Endothelial cell of umbilical vein (primary cell): ENCODE results near the gene RNF4. TPM values are rescaled to one million over a fixed set of nuclear protein-coding genes. Genes with fewer than 3 reads are reported as not detected.

ENCODE experiments used
- BruUV-seq: library from RNA; stranded (reverse); fragments of 400-500 nt; replicated peaks from 2 replicates; lab custom pipeline; 2021; lab: Mats Ljungman, UMichigan
- CTCF ChIA-PET: fragments of 300-600, 350-600 bp; sonication (Branson Sonifier 250); formaldehyde crosslinking; loops from one replicate; lab custom pipeline; 2021; ENCODE audit warnings: antibody characterized with exemption, inconsistent platforms; lab: Charles Lee
- POLR2A ChIA-PET: fragments of 300-600, 350-600 bp; sonication (Branson Sonifier 250); formaldehyde crosslinking; loops from one replicate; lab custom pipeline; 2021; ENCODE audit warnings: antibody characterized with exemption, inconsistent platforms; lab: Charles Lee
- DNase-seq: peaks from one replicate; pipeline ENCODE4 v3.0.0-alpha.2; 2011; ENCODE audit warnings: low read depth, low spot score
- FAIRE-seq: peaks from 2 replicates; lab custom pipeline; 2011; peaks lifted over from hg19 to GRCh38; lab: Jason Lieb, UNC
- H2AFZ ChIP-seq: 2 replicates; pipeline ENCODE4 v1.6.0; 2012; ENCODE audit warnings: low read depth, low read length, control low read depth, inconsistent platforms
- H3K27ac ChIP-seq: 2 replicates; pipeline ENCODE4 v1.5.1; 2011; ENCODE audit warnings: low read depth, mild to moderate bottlenecking, control low read depth, low read length, moderate library complexity; ENCODE audit not compliant: insufficient read depth
- H3K27me3 ChIP-seq, 2 experiments: 2 replicates each; pipeline versions ENCODE4 v1.6.0 to v1.6.1; 2011; ENCODE audit warnings: low read length in 2 of 2, mixed read lengths in 1 of 2; ENCODE audit not compliant: control insufficient read depth in 2 of 2, insufficient read depth in 2 of 2
- H3K36me3 ChIP-seq, 2 experiments: 2 replicates in 1 of 2; 3 replicates in 1 of 2; pipeline ENCODE4 v1.5.1; 2011; ENCODE audit warnings: low read length in 2 of 2, mild to moderate bottlenecking in 1 of 2, moderate library complexity in 1 of 2; ENCODE audit not compliant: control insufficient read depth in 2 of 2, insufficient read depth in 2 of 2; ENCODE audit errors: extremely low read depth in 1 of 2
- H3K4me1 ChIP-seq: 3 replicates; pipeline ENCODE4 v1.5.1; 2011; ENCODE audit warnings: mild to moderate bottlenecking, low read length; ENCODE audit not compliant: control insufficient read depth, insufficient read depth; ENCODE audit errors: extremely low read depth
- H3K4me2 ChIP-seq: 2 replicates; pipeline ENCODE4 v1.6.1; 2011; ENCODE audit warnings: low read length, control low read depth, mixed read lengths; ENCODE audit not compliant: insufficient read depth
- H3K4me3 ChIP-seq, 3 experiments: fragments of 200-600 bp in 1 of 3; sonication (generic), shearing (Covaris generic) in 1 of 3; replicated peaks in 1 of 3; 2 replicates each; pipeline ENCODE4 v1.5.1; 2011 to 2016; ENCODE audit warnings: control low read depth in 3 of 3, low read length in 3 of 3, mild to moderate bottlenecking in 2 of 3, inconsistent platforms in 1 of 3, low read depth in 1 of 3, moderate library complexity in 1 of 3; ENCODE audit not compliant: insufficient read depth in 1 of 3
- H3K79me2 ChIP-seq: 2 replicates; pipeline ENCODE4 v1.6.0; 2012; ENCODE audit warnings: low read length, inconsistent platforms; ENCODE audit not compliant: control insufficient read depth, insufficient read depth
- H3K9ac ChIP-seq: replicated peaks from 2 replicates; pipeline ENCODE3; 2011; ENCODE audit warnings: low read length, control low read depth; ENCODE audit not compliant: insufficient read depth; ENCODE audit errors: extremely low read depth
- H3K9me1 ChIP-seq: replicated peaks from 3 replicates; pipeline ENCODE4 v1.6.0; 2011; ENCODE audit warnings: mild to moderate bottlenecking, low read length; ENCODE audit not compliant: control insufficient read depth, insufficient read depth; ENCODE audit errors: extremely low read depth
- H3K9me3 ChIP-seq: replicated peaks from 2 replicates; pipeline ENCODE4 v1.5.1; 2012; ENCODE audit warnings: low read length, inconsistent platforms; ENCODE audit not compliant: control insufficient read depth, insufficient read depth
- H4K20me1 ChIP-seq: replicated peaks from 2 replicates; pipeline ENCODE3; 2011; ENCODE audit warnings: mild to moderate bottlenecking, low read length; ENCODE audit not compliant: control insufficient read depth, insufficient read depth; ENCODE audit errors: extremely low read depth
- EZH2 ChIP-seq: IDR thresholded peaks from 2 replicates; pipeline ENCODE4 v1.6.1; 2012; ENCODE audit warnings: borderline replicate concordance, low read depth, mild to moderate bottlenecking, moderate library complexity, low read length, inconsistent platforms; ENCODE audit not compliant: severe bottlenecking
- FOS ChIP-seq: IDR thresholded peaks from 2 replicates; pipeline ENCODE4 v1.6.1; 2011; ENCODE audit warnings: mild to moderate bottlenecking, low read length, moderate library complexity, borderline replicate concordance; ENCODE audit not compliant: insufficient read depth
- JUN ChIP-seq: IDR thresholded peaks from 2 replicates; pipeline ENCODE4 v1.6.1; 2011; ENCODE audit warnings: borderline replicate concordance, low read depth; ENCODE audit not compliant: insufficient read length, insufficient read depth
- MYC ChIP-seq: IDR thresholded peaks from one replicate; pipeline ENCODE4 v1.6.1; 2011; ENCODE audit warnings: mild to moderate bottlenecking, low read depth, low read length
- POLR2A ChIP-seq: IDR thresholded peaks from 2 replicates; pipeline ENCODE4 v1.6.1; 2012; ENCODE audit warnings: low read depth, mild to moderate bottlenecking, control low read depth, low read length
- POLR2AphosphoS5 ChIP-seq: IDR thresholded peaks from 2 replicates; pipeline ENCODE4 v1.6.1; 2012; ENCODE audit warnings: low read depth, mild to moderate bottlenecking, control low read depth, low read length, moderate library complexity; ENCODE audit not compliant: insufficient read depth
- dilution Hi-C: fragments of 300-500 bp; cut with MboI; formaldehyde crosslinking; loops from one replicate; pipeline ENCODE4 v1.15.0; 2019; ENCODE audit warnings: low sequenced_read_pairs; ENCODE audit not compliant: extremely low pct_ligation_motif_present
- intact Hi-C: fragments of 100-400 bp; cut with micrococcal nuclease; formaldehyde crosslinking; loops from one replicate; pipeline ENCODE4 v1.10.0; 2022
- polyA plus RNA-seq, 4 experiments: library from polyadenylated mRNA; depleted of rRNA in 3 of 4; stranded (reverse) in 3 of 4; unstranded in 1 of 4; fragments of >200 nt; gene quantifications; 2 replicates each; pipeline versions ENCODE4 v1.2.1 to v1.2.3, GENCODE V29; 2011 to 2012; ENCODE audit warnings: missing spikeins in 1 of 4
- total RNA-seq: library from RNA; stranded (reverse); gene quantifications from 2 replicates; pipeline ENCODE4 v1.2.3, GENCODE V29; 2021
- TF ChIP-seq, protein P1 (sequence below): IDR thresholded peaks from 2 replicates; pipeline ENCODE4 v1.6.1; 2011; ENCODE audit not compliant: insufficient read depth, insufficient read length
- TF ChIP-seq, protein P2 (sequence below), 2 donors: IDR thresholded peaks; 1 replicate in 1 of 2; 2 replicates in 1 of 2; pipeline ENCODE4 v1.5.1; 2011; ENCODE audit warnings: low read length in 2 of 2, mild to moderate bottlenecking in 2 of 2, moderate library complexity in 2 of 2, control low read depth in 1 of 2, inconsistent platforms in 1 of 2, low read depth in 1 of 2; ENCODE audit not compliant: insufficient read depth in 1 of 2; ENCODE audit errors: extremely low read depth in 1 of 2

The RNF4 gene
- total and polyA plus RNA-seq, 2 donors (not counting 3 experiments of a cell fraction or from before 2014, with no cell fraction given), result 64.3 to 71.4 TPM

DNA sequence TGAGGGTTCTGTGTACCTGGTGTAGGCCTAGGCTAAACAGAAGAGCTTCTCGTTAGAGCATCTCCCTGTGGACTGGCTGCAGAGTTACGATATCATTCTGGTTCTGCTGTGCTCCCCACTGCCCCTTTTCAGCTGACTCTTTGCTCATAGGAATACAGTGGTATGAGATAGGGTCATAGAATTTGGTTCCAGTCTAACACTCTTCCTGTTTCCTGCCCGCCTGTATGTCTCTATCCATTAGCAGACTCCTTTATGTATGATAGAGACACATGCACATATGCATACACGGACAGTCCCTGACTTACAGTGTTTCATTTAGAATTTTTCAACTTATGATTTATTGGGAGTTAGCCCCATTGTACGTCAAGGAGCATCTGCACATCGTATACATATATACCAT is 15.3 kb downstream of the RNF4 start:
- Histone ChIP-seq H3K9ac (no peak overlapping the region), H3K4me2 (no peak overlapping the region), H3K36me3 (peaks cover 0 to 2% of the 10 kb centered on the region in 2 experiments), H3K27me3 (no peaks in the 10 kb centered on the region), H3K4me1 (peaks cover 35% of the 10 kb centered on the region), H3K4me3 (no peak overlapping the region), H4K20me1 (peaks cover 12% of the 10 kb centered on the region), H3K9me1 (no peaks in the 10 kb centered on the region), H3K9me3 (no peaks in the 10 kb centered on the region), H2AFZ (no peak overlapping the region), H3K79me2 (peaks cover 99% of the 10 kb centered on the region), H3K27ac (no peak overlapping the region)
- DNase-seq (no peak), FAIRE-seq (no peak)
- no TSS peak for BruUV-seq
- dilution Hi-C loops (no loop called here), intact Hi-C loops (no loop called here)
- TF ChIP-seq, protein P1, sequence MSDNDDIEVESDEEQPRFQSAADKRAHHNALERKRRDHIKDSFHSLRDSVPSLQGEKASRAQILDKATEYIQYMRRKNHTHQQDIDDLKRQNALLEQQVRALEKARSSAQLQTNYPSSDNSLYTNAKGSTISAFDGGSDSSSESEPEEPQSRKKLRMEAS, result no peak
- TF ChIP-seq POLR2A (no peak), JUN (no peak), FOS (no peak), EZH2 (no peak), MYC (no peak), POLR2AphosphoS5 (no peak)
- TF ChIP-seq, protein P2, sequence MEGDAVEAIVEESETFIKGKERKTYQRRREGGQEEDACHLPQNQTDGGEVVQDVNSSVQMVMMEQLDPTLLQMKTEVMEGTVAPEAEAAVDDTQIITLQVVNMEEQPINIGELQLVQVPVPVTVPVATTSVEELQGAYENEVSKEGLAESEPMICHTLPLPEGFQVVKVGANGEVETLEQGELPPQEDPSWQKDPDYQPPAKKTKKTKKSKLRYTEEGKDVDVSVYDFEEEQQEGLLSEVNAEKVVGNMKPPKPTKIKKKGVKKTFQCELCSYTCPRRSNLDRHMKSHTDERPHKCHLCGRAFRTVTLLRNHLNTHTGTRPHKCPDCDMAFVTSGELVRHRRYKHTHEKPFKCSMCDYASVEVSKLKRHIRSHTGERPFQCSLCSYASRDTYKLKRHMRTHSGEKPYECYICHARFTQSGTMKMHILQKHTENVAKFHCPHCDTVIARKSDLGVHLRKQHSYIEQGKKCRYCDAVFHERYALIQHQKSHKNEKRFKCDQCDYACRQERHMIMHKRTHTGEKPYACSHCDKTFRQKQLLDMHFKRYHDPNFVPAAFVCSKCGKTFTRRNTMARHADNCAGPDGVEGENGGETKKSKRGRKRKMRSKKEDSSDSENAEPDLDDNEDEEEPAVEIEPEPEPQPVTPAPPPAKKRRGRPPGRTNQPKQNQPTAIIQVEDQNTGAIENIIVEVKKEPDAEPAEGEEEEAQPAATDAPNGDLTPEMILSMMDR (IDR thresholded peaks at IDR 0.05; ENCODE audit: extremely low read depth in 1 of 2, insufficient read depth in 1 of 2, low read depth in 1 of 2, low read length in 2 of 2), result no peak
- CTCF ChIA-PET, result interaction anchor here (1.5 to 2.3 kb wide), 2 partner anchors 12 to 15 kb away, joined by 4 to 14 read pairs; partner anchors contain the start of gene RNF4
- POLR2A ChIA-PET, result interaction anchor here (0.6 kb wide), 1 partner anchor 479 kb away, joined by 3 read pairs; the partner anchor contains the start of gene GRK4
